NK-92 (cell line): ENCODE data around the gene BCL7C.

ENCODE experiments used
- DNase-seq: peaks from one replicate; lab custom pipeline; 2025; ENCODE audit not compliant: unreplicated experiment; lab: John Stamatoyannopoulos, UW

Gene BCL7C

DNA sequence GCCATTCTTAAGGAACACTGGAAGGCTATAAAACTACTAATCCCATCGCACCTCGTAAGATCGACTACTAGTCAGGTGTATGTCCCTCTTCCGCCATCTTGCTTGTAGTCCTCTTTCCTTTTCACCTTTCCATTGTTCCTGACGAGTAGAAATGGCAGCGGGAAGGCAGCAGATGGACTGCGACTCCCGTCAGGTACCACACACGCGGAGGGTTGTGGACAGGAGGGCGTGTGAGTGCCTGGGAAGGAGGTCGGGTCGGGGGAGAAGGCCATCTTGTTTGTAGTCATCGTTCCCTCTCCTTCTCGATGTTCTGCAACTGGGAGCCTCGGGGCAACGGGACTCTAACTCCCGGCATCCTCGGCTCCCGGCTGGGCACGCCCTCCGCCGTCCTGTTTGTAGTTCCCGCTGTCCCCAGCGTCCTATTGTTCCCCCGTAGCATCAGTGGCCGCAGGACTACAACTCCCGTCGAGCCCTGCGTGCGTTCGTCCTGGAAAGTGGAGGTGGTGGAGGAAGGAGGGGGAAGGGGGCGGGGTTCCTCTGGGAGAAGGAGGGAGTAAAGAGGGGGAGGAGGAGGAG, 29.2 kb upstream of the BCL7C start:
- DNase-seq: peak; percentile 71

DNA sequence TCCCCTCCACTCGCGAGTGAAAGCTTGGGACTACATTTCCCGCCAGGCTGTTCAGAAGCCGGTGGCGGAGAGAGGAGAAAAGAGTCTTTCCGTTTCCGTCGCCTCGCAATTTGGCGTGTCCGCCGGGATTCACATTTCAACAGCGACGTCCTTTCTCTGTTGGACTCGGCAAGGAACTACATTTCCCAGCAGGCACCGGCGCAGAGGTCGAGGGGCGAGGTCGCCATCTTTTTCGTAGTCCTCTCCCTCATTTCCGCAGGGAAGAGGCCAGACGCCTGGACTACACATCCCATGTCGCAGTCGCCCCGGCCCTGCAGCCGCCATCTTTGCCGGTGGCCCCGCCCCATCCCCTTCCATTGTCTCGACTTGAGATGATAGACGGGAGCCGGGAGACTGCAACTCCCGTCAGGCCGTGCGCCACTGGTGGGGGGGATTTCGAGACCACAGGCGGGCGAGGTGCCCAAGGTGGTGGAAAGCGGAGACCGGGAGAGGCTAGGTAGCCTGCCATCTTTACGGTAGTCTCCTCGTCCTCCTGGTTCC, 28.6 kb upstream of the BCL7C start:
- peak; percentile 97 for DNase-seq

DNA sequence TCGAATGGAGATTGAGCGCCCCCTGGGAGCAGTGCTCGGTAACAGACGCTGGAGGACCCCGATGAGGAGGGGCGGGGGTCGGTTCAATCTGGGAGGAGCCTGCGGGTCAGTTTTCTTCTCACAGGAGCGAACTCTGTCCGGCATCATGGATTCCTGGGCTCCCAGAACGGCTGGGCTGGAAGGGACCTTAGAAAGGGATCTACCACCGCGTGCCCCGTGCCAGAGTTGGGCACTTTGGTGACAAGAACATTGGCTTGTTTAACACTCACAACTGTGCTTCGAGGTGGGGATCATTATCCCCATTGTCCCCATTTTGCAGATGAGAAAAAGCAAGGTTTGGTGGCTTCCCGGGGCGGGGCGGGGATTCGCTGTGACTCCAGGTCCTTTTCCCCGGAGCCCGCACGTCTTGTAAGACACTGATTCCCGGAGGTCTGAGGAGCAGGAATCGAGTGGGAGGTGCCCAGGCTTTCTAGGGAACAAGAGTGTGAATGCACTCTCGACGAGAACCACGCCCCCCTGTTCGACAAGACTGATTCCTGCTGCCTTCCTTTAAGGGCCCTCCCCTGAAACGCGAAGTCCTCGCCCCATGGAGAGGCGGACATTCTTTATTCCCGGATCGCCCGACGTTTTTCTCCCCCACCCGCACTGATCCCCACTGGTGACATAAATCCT, 28.0 kb upstream of the BCL7C start:
- peak; percentile 60 for DNase-seq

DNA sequence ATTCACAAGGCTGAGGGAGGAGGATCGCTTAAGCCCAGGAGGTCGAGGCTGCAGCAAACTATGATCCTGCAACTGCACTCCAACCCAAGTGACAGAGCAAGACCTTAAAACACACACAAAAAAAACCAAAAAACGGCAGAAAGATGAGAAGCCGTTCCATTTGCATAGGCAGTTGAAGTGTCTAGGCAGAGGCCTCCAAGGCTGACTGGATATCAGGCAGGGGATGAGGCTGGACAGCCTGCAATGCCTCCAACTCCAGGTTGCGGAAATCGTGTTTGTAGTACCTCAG, 27.5 kb upstream of the BCL7C start:
- DNase-seq: no peak

DNA sequence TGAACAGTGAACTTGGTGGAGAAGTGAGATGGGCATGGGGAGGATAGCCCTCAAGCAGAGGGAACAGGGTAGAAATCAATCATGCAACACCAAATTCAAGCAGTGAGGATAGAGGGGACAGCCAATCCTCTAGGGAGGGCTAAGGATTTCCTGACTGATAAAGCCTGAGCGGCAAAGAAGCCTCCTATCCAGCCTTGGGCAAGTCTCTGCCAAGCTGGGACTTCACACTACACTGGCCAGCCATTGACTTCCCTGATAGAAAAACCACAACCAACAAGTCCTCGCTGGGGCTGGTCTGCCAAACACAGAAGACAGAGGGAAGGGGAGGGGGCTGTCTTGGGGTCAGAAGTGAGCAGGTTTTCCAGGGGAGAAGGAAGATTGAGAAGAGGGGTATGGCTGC, 27.0 kb upstream of the BCL7C start:
- no peak for DNase-seq

DNA sequence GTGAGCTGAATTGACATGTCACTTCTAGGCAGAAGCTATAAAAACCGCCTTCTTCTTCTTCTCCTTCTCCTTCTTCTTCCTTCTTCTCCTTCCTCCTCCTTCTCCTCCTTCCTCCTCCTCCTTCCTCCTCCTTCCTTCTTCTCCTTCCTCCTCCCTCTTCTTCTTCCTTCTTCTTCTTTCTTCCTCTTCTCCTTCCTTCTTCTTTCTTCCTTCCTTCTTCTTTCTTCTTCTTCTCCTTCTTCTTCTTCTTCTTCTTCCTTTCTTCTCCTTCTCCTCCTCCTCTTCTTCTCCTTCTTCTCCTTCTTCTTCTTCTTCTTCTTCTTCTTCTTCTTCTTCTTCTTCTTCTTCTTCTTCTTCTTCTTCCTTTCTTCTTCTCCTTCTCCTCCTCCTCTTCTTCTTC, 24.7 kb upstream of the BCL7C start:
- DNase-seq: no peak

DNA sequence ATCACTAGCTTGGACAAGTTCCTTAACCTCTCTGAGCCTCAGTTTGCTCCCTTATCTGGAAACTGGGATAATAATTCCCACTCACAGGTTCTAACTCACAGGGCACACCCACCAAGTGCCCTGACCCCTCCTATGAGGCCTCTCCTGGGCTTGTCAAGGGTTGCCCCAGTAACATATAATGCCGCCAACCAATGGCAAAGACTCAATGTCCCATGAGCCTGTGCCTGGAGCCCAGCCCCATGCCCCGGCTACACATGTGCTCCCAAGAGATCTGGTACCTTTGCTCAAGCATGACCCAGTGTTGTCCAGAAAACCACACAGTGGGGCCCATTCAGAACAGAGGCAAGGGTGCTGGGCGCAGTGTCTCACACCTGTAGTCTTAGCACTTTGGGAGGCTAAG, 21.0 kb upstream of the BCL7C start:
- no peak for DNase-seq

DNA sequence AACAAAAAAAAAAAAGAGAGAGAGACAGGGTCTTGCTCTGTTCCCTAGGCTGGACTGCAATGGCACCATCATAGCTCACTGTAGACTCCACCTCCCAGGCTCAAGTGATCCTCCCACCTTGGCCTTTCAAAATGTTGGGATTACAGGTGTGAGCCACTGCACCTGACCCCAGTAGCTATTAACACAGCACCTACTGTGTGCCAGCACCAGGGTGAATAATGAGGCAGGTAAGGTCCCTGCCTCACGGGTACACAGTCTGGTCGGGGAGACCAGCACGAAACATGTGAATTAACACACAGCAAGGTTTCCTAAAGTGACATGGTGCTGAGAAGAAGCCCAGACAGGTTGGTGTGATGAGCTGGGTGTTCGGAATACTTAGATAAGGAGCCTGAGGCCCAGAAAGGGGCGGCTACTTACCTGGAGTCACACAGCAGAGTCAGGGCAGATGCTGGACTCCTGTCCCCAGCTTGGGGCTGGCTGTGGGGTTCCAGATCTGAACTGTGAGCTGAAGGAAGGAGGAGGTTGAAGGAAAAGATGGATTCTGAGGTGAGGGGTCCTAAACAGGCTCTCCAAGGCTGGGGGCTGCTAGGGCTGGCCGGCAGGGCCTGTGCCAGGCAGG, 19.0 kb upstream of the BCL7C start:
- DNase-seq: no peak

DNA sequence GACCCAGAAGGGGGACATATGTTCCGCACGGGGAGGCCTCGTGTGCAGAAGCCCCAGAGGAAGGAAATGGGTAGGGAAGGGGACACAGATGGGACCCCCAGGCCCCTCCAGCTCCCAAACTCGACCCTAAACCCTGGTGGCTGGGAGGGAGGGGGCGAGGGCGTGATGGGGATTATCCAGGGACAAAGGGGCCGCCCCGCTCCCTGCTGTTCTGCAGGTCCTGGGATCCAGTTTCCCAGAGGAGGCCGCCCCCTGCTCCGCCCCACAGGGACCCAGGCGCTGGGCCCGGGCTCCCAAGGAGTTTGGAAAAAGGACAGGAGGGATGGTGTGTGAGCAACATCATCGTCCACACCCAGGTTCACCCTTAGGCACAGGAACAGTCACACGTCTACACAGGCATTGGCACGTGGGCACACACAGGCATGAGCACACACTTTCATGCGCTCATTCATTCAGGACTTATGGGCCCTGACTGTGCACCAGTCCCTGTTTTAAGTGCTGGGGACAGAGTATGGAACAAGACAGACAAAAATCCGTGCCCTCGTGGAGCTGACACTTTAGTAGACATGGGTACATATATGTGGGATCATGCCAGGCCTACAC, 16.7 kb upstream of the BCL7C start:
- DNase-seq: no peak

DNA sequence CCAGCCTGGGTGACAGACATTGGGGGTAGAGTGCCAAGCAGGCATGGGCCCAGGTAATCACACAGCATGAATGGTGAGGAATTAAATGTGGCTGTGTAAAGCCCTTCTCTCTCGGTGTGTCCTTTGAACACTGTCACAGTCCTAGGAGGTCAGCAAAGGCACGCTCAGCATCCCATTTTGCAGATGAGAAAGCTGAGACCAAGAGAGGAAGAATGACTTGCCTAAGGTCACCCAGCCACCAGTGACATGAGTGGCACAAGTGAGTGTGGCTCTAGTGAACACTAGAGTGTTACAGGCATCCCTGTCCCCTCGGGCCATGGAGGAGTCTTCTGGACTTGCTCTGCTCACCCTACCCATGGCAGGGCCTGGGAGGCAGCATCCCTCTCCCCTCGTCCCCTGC, 13.2 kb upstream of the BCL7C start:
- DNase-seq: no peak

DNA sequence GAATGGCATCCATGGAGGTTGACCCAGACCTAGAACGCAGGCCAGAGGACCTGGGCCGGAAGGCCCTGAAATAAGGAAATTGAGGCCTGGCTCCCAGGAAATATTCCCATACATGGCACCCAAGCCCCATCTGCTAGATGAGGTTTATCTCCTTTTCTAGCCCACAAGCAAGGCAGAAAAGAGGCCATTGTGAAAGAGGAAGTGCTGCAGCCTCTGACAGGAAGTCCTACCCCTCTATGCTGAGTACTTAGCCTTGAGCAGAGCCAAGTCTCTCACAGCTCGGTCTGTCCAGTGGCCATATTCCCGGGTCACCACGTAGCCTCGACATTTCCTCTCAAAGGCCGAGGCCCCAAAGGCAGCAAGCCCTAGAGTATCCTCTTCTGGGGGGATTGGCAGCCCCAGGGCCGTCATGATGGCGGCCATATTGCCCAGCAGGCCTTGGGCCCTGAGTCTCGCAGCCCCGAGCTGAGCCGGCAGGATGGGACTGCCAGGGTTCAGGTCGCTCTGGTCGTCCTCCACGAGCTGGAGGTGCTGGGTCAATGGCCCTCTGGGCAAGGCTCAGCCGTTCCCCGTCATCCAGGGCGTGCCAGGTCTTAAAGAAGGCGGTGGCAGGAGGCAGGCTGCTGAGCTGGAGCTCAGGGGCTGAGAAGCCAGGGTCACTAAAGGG, 10.4 kb upstream of the BCL7C start:
- DNase-seq: no peak

DNA sequence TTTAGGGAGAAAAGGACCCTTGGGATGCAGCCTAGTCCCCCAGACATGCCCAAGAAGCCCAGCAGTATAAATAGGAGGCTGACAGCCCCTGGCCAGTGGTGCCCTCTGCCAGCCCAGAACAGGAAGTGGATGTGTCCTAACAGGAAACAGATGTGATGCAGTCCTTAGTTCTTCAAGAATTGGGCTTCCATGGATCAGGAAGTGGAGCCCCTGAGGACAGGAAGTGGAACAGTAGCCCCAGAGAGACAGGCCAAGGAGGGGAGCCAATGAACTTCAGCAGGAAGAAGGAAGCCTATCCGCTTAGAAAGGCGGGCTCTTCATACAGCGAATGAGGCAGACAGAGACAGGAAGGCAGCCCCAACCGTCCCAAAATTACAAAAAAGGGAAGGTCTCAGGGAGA, 9.7 kb upstream of the BCL7C start:
- DNase-seq: no peak

DNA sequence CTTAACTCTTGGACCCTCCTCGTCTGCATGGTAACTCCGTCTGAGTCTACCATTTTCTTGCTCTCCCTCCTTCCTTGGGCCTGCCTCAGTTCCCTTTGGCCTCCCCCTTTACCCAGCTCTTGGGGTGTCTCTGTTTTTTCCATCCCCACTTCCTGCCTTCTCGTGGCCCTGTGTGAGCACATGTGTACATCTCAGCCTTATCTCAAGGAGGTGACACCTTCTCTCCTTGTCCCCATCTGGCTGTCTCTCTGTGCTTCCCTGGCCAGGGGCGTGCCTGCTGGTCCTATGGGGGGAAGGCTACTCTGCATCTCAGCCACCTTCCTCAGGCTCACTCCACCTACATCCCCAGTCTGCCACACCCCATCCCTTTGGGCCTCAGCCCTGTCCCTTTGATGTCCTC, 9.1 kb upstream of the BCL7C start:
- no peak for DNase-seq

DNA sequence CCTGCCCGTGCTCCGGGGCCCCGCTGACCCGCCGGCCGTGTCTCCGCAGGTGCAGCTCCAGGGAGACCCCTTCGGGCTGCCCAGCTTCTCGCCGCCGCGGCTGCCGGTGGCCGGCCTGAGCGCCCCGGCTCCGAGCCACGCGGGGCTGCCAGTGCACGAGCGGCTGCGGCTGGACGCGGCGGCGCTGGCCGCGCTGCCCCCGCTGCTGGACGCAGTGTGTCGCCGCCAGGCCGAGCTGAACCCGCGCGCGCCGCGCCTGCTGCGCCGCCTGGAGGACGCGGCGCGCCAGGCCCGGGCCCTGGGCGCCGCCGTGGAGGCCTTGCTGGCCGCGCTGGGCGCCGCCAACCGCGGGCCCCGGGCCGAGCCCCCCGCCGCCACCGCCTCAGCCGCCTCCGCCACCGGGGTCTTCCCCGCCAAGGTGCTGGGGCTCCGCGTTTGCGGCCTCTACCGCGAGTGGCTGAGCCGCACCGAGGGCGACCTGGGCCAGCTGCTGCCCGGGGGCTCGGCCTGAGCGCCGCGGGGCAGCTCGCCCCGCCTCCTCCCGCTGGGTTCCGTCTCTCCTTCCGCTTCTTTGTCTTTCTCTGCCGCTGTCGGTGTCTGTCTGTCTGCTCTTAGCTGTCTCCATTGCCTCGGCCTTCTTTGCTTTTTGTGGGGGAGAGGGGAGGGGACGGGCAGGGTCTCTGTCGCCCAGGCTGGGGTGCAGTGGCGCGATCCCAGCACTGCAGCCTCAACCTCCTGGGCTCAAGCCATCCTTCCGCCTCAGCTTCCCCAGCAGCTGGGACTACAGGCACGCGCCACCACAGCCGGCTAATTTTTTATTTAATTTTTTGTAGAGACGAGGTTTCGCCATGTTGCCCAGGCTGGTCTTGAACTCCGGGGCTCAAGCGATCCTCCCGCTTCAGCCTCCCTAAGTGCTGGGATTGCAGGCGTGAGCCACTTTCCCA, 8.4 kb upstream of the BCL7C start:
- DNase-seq: no peak

DNA sequence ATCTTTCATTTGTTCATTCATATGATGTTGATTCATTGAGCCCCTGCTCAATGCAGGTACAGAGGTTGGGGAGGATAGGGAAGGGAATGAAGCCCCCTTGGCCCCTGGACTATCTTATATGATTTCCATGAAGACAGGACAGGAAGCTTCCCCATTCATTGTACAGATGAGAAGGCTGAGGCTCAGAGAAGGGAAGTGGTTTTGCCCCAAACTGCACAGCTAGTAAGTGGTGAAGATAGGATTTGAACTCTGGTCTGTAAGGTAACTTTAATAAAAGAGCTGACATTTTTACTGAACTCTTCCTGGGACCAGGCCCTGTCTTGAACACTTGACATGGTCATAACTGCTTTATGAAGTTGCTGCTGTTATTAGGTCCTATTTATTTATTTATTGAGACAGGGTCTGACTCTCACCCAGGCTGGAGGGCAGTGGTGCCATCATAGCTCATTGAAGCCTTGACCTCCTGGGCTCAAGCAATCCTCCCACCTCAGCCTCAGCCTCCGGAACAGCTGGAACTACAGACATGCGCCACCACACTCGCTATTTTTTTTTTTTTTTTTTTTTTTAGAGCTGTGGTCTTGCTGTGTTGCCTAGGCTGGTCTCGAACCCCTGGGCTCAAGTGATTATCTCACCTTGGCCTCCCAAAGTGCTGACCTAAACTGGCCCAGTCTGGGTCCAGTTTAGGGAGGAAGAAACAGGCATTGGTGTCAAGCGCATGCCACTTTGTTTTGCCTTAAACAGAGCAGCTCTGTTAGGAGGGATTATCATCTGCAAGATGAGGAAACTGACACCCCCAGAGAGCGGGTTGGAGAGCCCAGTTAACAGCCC, 7.5 kb upstream of the BCL7C start:
- DNase-seq: no peak

DNA sequence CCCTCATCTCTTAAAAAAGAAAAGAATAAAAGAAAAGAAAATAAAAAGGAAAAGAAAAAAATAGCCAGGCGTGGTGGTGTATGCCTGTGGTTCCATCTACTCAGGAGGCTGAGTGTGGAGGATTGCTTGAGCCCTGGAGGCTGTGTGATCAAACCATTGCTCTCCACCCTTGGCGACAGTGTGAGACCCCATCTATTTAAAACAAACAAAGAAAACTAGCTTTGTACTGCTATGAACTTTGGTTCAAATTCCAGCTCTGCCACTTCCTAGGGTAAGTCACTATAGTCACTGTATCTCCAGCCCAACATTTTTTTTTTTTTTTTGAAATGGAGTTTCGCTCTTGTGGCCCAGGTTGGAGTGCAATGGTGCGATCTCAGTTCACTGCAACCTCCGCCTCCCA, 6.7 kb upstream of the BCL7C start:
- no peak for DNase-seq

DNA sequence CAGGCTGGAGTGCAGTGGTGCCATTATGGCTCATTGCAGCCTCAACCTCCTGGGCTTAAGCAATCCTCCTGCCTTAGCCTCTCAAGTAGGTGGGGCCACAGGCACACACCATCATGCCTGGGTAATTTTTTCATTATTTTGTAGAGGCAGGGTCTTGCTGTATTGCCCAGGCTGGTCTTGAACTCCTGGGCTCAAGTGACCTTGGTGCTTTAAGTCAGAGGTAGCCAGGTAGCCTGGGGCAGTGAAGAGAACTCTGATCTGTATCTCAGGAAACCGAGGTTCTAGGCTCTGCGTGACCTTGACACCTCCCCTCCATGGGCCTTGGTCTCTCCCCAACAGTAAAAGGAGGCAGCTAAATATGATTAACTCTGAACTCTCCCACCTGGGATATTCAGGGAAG, 5.9 kb upstream of the BCL7C start:
- DNase-seq: no peak

DNA sequence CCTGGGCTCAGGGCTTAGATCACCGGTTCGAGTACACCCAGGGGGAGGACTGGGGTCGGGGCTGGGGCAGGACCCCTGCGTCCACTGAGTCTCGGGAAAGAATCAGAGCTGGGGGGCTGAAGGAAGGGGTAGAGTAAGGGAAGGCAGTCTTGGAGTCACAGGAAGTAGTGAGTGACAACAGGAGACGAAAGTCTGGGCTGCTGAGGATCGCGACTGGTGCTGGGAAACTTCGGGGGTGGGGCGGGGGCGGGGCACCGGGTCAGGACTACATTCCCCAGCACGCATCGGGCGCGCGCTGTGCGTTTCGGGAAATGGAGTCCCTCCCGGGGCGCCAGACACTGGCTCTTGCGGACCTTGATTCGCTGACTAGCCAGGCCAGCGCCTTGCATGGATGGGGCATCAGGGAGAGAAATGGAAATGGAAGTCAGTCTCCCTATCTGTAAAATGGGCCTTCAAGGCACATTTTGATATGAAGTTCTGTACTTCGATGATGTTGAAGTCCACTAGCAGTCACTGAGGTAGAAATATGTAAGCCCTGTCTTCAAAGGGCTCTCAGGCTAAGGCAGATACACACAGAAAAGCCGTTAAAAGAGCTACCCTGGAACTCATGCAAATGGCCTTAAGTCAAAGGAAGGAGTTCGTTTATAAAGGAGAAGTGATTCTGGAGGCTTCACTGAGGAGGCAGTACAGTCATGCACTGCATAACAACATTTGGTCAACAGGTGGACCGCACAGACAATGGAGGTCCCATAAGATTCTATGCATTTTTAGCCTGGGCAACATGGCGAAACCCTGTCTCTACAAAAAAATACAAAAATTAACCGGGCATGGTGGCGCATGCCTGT, 3.2 kb upstream of the BCL7C start:
- no peak for DNase-seq
